Mucosa of rectum (tissue), 2 donors: Measurements from ENCODE around the gene TMTC2.
"Not testable (repeated sequence)": the region's sequence is repeated elsewhere in the genome, so short reads cannot be mapped to it uniquely, and the experiment has no call there.

Experiments used
- H3K27ac ChIP-seq, 2 donors: one replicate each; pipeline ENCODE4 v1.7.0; 2013; ENCODE audit warnings: inconsistent platforms in 2 of 2, low read depth in 2 of 2, low read length in 2 of 2
- H3K27me3 ChIP-seq, 2 donors: one replicate each; pipeline ENCODE4 v1.7.0; 2013; ENCODE audit warnings: low read length in 2 of 2; ENCODE audit not compliant: control insufficient read depth in 2 of 2, insufficient read depth in 2 of 2
- H3K36me3 ChIP-seq, 2 donors: one replicate each; pipeline ENCODE4 v1.7.0; 2013; ENCODE audit warnings: low read length in 2 of 2; ENCODE audit not compliant: control insufficient read depth in 2 of 2, insufficient read depth in 2 of 2
- H3K4me1 ChIP-seq, 2 donors: one replicate each; pipeline ENCODE4 v1.7.0; 2013; ENCODE audit warnings: low read length in 2 of 2, mild to moderate bottlenecking in 1 of 2; ENCODE audit not compliant: control insufficient read depth in 2 of 2, insufficient read depth in 2 of 2
- H3K4me3 ChIP-seq, 2 donors: one replicate each; pipeline ENCODE4 v1.7.0; 2013; ENCODE audit warnings: low read length in 2 of 2
- H3K9ac ChIP-seq, 2 donors: one replicate each; pipeline ENCODE4 v1.7.0; 2013; ENCODE audit warnings: low read length in 2 of 2, low read depth in 1 of 2, mild to moderate bottlenecking in 1 of 2
- H3K9me3 ChIP-seq, 2 donors: one replicate each; pipeline ENCODE4 v1.7.0; 2013; ENCODE audit warnings: low read length in 2 of 2; ENCODE audit not compliant: control insufficient read depth in 2 of 2
- donor health status: healthy.
- donor health status: Normal muscosa, but diverticular disease.

Gene TMTC2

GRCh38 chr12:82833481-82833880 is 146.8 kb downstream of the TMTC2 start:
- no peaks in the 10 kb centered on the region for H3K9me3 ChIP-seq
- no peaks in the 10 kb centered on the region for H3K36me3 ChIP-seq
- no peak overlapping the region for H3K27ac ChIP-seq
- no peak overlapping the region for H3K4me3 ChIP-seq
- H3K9ac ChIP-seq: no peak overlapping the region
- no peaks in the 10 kb centered on the region for H3K27me3 ChIP-seq
- no peaks in the 10 kb centered on the region for H3K4me1 ChIP-seq

DNA sequence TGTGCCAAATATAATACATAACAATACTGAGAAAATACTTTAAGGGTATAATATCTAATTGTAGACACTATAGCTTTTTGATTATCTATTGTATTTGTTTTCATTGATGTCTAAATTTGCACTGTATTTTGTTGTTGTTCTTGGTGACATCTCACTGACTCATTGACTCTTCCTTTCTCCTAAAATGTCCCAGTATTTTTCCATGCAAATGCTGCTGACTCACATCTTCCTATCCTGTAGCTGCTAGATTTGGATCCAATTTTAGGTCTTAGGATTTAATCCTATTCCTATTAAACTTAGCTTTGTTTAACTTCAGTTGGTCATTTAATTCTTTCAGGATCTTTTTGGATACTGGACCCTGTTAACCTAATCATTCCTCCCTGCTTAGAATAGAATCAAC is 148.5 kb downstream of the TMTC2 start:
- no peak overlapping the region for H3K9ac ChIP-seq
- no peaks in the 10 kb centered on the region for H3K4me1 ChIP-seq
- H3K27me3 ChIP-seq: no peaks in the 10 kb centered on the region

GRCh38 chr12:82838131-82838551 is 151.4 kb downstream of the TMTC2 start:
- H3K9me3 ChIP-seq: no peaks in the 10 kb centered on the region
- H3K27ac ChIP-seq: no peak overlapping the region
- no peak overlapping the region for H3K4me3 ChIP-seq
- no peaks in the 10 kb centered on the region for H3K36me3 ChIP-seq
- no peak overlapping the region for H3K9ac ChIP-seq
- no peaks in the 10 kb centered on the region for H3K4me1 ChIP-seq
- H3K27me3 ChIP-seq: no peaks in the 10 kb centered on the region

More for the DNA sequence above, 148.5 kb downstream of the TMTC2 start:
- no peaks in the 10 kb centered on the region for H3K36me3 ChIP-seq
- no peak overlapping the region for H3K27ac ChIP-seq
- H3K4me3 ChIP-seq: no peak overlapping the region
- no peaks in the 10 kb centered on the region for H3K9me3 ChIP-seq

DNA sequence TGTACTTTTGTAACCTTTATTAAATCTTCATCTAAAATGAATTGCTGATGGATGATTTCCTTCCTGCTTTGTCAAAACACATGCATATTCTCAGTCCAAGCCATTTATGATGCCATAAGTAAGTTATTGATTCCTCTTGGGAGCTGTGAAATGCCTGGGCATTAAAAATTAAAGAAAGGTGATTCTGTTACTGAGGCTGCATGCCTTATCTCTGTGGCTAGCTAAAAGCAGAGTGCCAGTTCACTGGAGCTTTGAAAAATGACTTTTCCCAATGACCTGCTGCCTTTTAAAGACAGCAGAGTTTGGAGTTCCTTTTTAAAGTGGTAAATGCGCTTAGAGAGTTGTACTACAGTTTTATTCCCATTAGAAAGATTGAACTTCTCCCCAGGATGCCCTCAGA is 152.1 kb downstream of the TMTC2 start:
- Histone ChIP-seq H3K9ac (no peak overlapping the region), H3K27me3 (no peaks in the 10 kb centered on the region), H3K36me3 (no peaks in the 10 kb centered on the region), H3K27ac (no peak overlapping the region), H3K4me3 (no peak overlapping the region), H3K4me1 (no peaks in the 10 kb centered on the region), H3K9me3 (no peaks in the 10 kb centered on the region)

DNA sequence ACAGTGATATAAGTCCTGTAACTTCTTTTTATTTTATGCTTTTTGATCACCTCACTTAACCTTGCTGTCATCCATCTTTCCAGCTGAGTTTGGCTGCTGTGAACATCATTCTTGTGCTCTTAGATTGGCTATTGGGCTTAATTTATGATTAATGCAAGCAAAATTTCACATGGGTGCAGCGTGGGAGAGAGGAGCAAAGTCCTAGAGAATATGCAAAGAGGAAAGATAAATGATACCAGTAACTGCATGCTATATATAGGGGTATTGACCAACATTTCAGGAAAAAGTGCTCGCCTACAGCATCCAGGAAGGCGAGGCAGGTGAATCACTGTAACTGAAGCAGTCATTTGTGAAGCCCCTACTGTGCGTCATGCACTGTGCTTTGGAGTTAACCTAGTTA is 153.1 kb downstream of the TMTC2 start:
- Histone ChIP-seq H3K36me3 (no peaks in the 10 kb centered on the region), H3K27ac (no peak overlapping the region), H3K4me3 (no peak overlapping the region), H3K9ac (no peak overlapping the region), H3K9me3 (no peaks in the 10 kb centered on the region), H3K27me3 (no peaks in the 10 kb centered on the region), H3K4me1 (no peaks in the 10 kb centered on the region)

DNA sequence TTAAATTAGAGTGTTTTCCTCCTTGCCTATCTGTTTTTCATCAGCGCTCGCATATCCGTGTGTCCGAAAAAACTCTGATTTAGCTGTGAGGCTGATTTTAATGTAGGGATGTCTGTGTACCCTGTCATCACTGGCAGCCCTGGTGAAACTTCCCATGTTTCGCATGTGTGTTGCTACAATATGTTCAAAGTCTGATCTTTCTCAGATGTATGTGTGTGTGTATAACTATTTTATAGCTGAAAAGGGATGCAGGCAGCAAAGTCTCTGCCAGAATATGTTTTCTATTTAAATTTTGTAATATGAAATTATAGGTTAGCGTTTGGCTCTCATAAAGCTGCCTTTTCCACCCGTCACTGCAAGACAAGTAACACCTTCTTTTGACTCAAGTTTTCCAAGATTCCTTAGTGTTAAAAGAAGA is 154.8 kb downstream of the TMTC2 start:
- Histone ChIP-seq H3K27ac (no peak overlapping the region), H3K4me1 (no peaks in the 10 kb centered on the region), H3K36me3 (no peaks in the 10 kb centered on the region), H3K27me3 (no peaks in the 10 kb centered on the region), H3K4me3 (no peak overlapping the region), H3K9ac (no peak overlapping the region), H3K9me3 (no peaks in the 10 kb centered on the region)

DNA sequence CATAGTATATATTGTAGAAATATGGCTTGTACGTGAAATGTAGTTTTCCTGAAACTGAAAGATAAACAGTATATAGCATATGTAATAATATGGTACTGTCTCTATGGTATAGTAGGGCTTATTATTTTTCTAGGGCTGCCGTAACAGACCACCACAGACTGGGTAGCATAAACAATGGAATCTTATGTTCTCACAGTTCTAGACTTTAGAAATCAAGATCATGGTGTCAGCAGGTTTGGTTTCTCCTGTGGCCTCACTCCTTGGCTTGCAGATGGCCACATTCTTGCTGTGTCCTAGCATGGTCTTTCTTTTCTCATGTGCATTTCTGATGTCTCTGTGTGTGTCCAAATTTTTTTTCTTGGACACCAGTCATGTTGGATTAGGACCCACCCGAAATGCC is 155.8 kb downstream of the TMTC2 start:
- Histone ChIP-seq H3K4me1 (no peaks in the 10 kb centered on the region), H3K4me3 (no peak overlapping the region), H3K9ac (no peak overlapping the region), H3K27me3 (no peaks in the 10 kb centered on the region), H3K27ac (no peak overlapping the region), H3K9me3 (no peaks in the 10 kb centered on the region), H3K36me3 (no peaks in the 10 kb centered on the region)

DNA sequence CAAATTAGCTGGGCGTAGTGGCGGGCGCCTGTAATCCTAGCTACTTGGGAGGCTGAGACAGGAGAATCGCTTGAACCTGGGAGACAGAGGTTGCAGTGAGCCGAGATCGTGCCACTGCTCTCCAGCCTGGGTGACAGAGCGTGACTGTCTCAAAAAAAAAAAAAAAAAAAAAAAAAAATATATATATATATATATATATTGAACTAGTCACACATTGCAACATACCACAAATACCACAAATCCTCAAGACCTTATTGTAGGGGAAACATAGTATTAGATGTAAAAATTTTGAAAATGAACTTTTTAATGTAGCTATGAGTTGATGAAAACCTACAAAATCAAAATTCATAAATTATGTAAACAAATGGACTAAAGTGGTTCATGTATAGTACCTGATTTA is 158.4 kb downstream of the TMTC2 start:
- H3K9ac ChIP-seq, H3K9me3 ChIP-seq, H3K36me3 ChIP-seq, H3K27ac ChIP-seq, H3K27me3 ChIP-seq, H3K4me3 ChIP-seq, H3K4me1 ChIP-seq: not testable (repeated sequence)

DNA sequence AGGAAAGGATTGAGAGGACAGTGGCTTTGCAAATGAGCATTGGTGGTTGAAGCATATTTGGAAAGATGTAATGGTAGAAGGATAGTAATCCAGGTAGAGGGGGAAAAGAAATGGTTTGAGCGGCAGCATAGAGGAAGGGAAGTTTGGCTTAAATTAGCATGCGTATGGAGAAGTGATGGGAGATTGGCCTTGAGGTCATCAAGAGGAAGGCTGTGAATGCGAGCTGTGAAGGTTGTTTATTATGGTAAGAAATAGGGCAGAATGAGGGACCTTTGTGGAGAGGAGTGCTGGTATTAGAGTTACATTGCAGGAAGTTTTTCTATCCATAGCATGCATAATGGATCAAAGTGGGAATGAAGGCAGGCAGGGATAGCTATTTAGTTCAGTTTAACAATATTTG is 162.1 kb downstream of the TMTC2 start:
- no peaks in the 10 kb centered on the region for H3K9me3 ChIP-seq
- H3K36me3 ChIP-seq: no peaks in the 10 kb centered on the region
- H3K9ac ChIP-seq: no peak overlapping the region
- no peak overlapping the region for H3K27ac ChIP-seq
- H3K4me1 ChIP-seq: no peaks in the 10 kb centered on the region
- no peak overlapping the region for H3K4me3 ChIP-seq
- H3K27me3 ChIP-seq: no peaks in the 10 kb centered on the region

DNA sequence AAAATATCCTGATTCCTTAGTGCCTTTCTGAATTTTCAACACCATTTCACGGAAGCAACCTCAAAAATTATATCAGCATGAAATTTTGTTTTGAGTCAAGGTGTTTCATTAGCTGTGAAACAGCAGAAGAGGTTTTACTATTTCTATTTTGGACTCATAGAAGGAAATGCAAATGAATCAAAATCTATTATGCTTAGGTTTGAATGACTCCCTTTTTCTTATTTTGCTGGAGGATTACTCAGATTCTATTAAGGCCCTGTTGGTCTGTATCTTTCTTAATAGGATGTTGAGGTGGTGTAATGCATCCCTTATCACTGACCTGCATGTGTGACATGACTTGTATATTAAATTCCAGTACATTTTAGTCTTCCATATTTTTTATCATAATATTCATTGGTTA is 165.8 kb downstream of the TMTC2 start:
- H3K4me3 ChIP-seq: no peak overlapping the region
- H3K27me3 ChIP-seq: no peaks in the 10 kb centered on the region
- peaks cover 0 to 1% of the 10 kb centered on the region in 2 donors for H3K4me1 ChIP-seq
- H3K9me3 ChIP-seq: no peaks in the 10 kb centered on the region
- no peak overlapping the region for H3K27ac ChIP-seq
- H3K9ac ChIP-seq: no peak overlapping the region
- H3K36me3 ChIP-seq: no peaks in the 10 kb centered on the region

DNA sequence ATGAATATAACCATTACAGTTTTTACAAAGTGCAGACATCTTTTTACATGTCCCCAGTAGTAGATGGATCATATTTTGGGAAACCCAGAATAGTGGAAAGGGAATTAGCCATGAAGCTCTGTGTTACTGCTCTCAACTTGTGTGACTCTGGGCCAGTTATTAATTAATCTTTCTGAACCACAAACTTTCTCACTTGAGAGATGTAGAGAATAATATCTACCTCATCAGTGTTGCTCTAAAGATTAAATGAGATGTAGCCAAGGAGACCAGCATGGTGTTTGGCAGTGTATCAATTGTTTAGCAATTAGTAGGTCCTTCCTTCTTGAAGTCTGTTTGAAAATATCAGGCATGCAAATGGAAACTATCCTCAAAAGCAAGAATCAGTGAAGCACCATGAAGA is 169.2 kb downstream of the TMTC2 start:
- Histone ChIP-seq H3K27ac (no peak overlapping the region), H3K9ac (no peak overlapping the region), H3K36me3 (no peaks in the 10 kb centered on the region), H3K4me1 (peaks cover 0 to 2% of the 10 kb centered on the region in 2 donors), H3K9me3 (no peaks in the 10 kb centered on the region), H3K27me3 (no peaks in the 10 kb centered on the region), H3K4me3 (no peak overlapping the region)
